Activated CD4-positive, alpha-beta T cell treated with anti-CD3 and anti-CD28 coated beads, Interleukin-2, amount 50 U/mL, for 48 hours (primary cell): ENCODE data around the gene GTPBP3.
A peak's percentile ranks its signal among the peaks of the same experiment; 100 is the strongest.
"Not testable (repeated sequence)": the region's sequence is repeated elsewhere in the genome, so short reads cannot be mapped to it uniquely, and the experiment has no call there.

ENCODE experiments used
- DNase-seq, 2 experiments: peaks; one replicate each; pipeline ENCODE4 v3.0.0-alpha.2; 2020

The GTPBP3 gene

GRCh38 chr19:17336872-17337674 is at the start of gene GTPBP3:
Gene GTPBP3 (plus strand): TSS chr19:17337553. CDS start chr19:17337612, 59 bp downstream.
- peak; percentile 97 to 98 for DNase-seq

- peak; percentile 68 to 73 for DNase-seq
Measured at GRCh38 chr19:17289489-17289888, 47.9 kb upstream of the GTPBP3 start.

GRCh38 chr19:17292301-17293074 is 44.9 kb upstream of the GTPBP3 start:
- DNase-seq, result peak; percentile 83 to 86

GRCh38 chr19:17293605-17294004 is 43.7 kb upstream of the GTPBP3 start:
- no peak for DNase-seq

GRCh38 chr19:17294051-17294891 is 43.1 kb upstream of the GTPBP3 start:
- DNase-seq, result peak; percentile 70 to 73

- not testable (repeated sequence) for DNase-seq
Measured at GRCh38 chr19:17295551-17295950, 41.8 kb upstream of the GTPBP3 start.

- peak in 1 of 2 experiments; percentile 24 for DNase-seq
Measured at GRCh38 chr19:17296273-17296672, 41.1 kb upstream of the GTPBP3 start.

- DNase-seq, result no peak
Measured at GRCh38 chr19:17296976-17297375, 40.4 kb upstream of the GTPBP3 start.

- no peak for DNase-seq
Measured at GRCh38 chr19:17300992-17301619, 36.2 kb upstream of the GTPBP3 start.

GRCh38 chr19:17302391-17303166 is 34.8 kb upstream of the GTPBP3 start:
- no peak for DNase-seq

GRCh38 chr19:17303167-17303939 is 34.0 kb upstream of the GTPBP3 start, which contains the start of gene ABHD8:
Gene ABHD8 (minus strand): TSS chr19:17303425. CDS start chr19:17301616, 1,809 bp downstream.
- DNase-seq, result peak; percentile 96 to 97

GRCh38 chr19:17303940-17304267 is 33.4 kb upstream of the GTPBP3 start:
- no peak for DNase-seq

GRCh38 chr19:17304386-17305215 is 32.8 kb upstream of the GTPBP3 start:
- DNase-seq, result no peak

- no peak for DNase-seq
Measured at GRCh38 chr19:17305216-17305516, 32.2 kb upstream of the GTPBP3 start.

- peak; percentile 97 for DNase-seq
Measured at GRCh38 chr19:17305517-17306284, 31.7 kb upstream of the GTPBP3 start, which contains the start of gene MRPL34. Gene MRPL34 (plus strand): TSS chr19:17305872. CDS start chr19:17305893, 21 bp downstream.

- no peak for DNase-seq
Measured at GRCh38 chr19:17306285-17306714, 31.1 kb upstream of the GTPBP3 start.

GRCh38 chr19:17307876-17308377 is 29.4 kb upstream of the GTPBP3 start:
- no peak for DNase-seq

GRCh38 chr19:17309198-17309964 is 28.0 kb upstream of the GTPBP3 start, which contains the start of gene DDA1:
Gene DDA1 (plus strand): TSS chr19:17309563. CDS start chr19:17309655, 92 bp downstream.
- peak; percentile 99 to 100 for DNase-seq
